HG03175 (cell line): ENCODE data around the gene ETV6.
"Not testable (repeated sequence)": the region's sequence is repeated elsewhere in the genome, so short reads cannot be mapped to it uniquely, and the experiment has no call there.

Experiments used
- ATAC-seq: cut with Tn5 transposase; IDR thresholded peaks from one replicate; pipeline ENCODE4 v1.9.1; 2021; ENCODE audit warnings: mild to moderate bottlenecking, moderate library complexity; ENCODE audit not compliant: unreplicated experiment

Gene ETV6

GRCh38 chr12:11666131-11667050 lies 16.9 kb downstream of the ETV6 start:
- ATAC-seq = no peak

- ATAC-seq = no peak
Observed at GRCh38 chr12:11667171-11667570, 17.7 kb downstream of the ETV6 start.

GRCh38 chr12:11668611-11669010 lies 19.1 kb downstream of the ETV6 start:
- no peak for ATAC-seq

- ATAC-seq = no peak
Observed at GRCh38 chr12:11669348-11669747, 19.9 kb downstream of the ETV6 start.

GRCh38 chr12:11672256-11673191 lies 23.1 kb downstream of the ETV6 start:
- ATAC-seq = no peak

GRCh38 chr12:11673666-11674461 lies 24.4 kb downstream of the ETV6 start:
- no peak for ATAC-seq

- no peak for ATAC-seq
Observed at GRCh38 chr12:11674894-11675390, 25.5 kb downstream of the ETV6 start.

- no peak for ATAC-seq
Observed at GRCh38 chr12:11676052-11676451, 26.6 kb downstream of the ETV6 start.

GRCh38 chr12:11677093-11677492 lies 27.6 kb downstream of the ETV6 start:
- no peak for ATAC-seq

- ATAC-seq = no peak
Observed at GRCh38 chr12:11677752-11678151, 28.3 kb downstream of the ETV6 start.

GRCh38 chr12:11678781-11679180 lies 29.3 kb downstream of the ETV6 start:
- ATAC-seq = no peak

GRCh38 chr12:11681207-11681606 lies 31.7 kb downstream of the ETV6 start:
- no peak for ATAC-seq

- ATAC-seq = not testable (repeated sequence)
Observed at GRCh38 chr12:11681695-11682094, 32.2 kb downstream of the ETV6 start.

- ATAC-seq = no peak
Observed at GRCh38 chr12:11684393-11684792, 34.9 kb downstream of the ETV6 start.

GRCh38 chr12:11684811-11685210 lies 35.3 kb downstream of the ETV6 start:
- ATAC-seq = no peak

GRCh38 chr12:11685316-11685715 lies 35.8 kb downstream of the ETV6 start:
- ATAC-seq = no peak

GRCh38 chr12:11685716-11686115 lies 36.2 kb downstream of the ETV6 start:
- no peak for ATAC-seq

- no peak for ATAC-seq
Observed at GRCh38 chr12:11686120-11686519, 36.6 kb downstream of the ETV6 start.

GRCh38 chr12:11687528-11687927 lies 38.1 kb downstream of the ETV6 start:
- no peak for ATAC-seq

- no peak for ATAC-seq
Observed at GRCh38 chr12:11688379-11688778, 38.9 kb downstream of the ETV6 start.

- ATAC-seq = no peak
Observed at GRCh38 chr12:11688831-11689230, 39.4 kb downstream of the ETV6 start.
